Colonic mucosa (tissue), 4 donors: ENCODE measurements around the gene PTPRN2. TPM values are rescaled to one million over a fixed set of nuclear protein-coding genes. Genes with fewer than 3 reads are reported as not detected.

Experiments used
- DNase-seq: peaks from one replicate; pipeline ENCODE4 v3.0.0-alpha.2; 2020
- H3K27ac ChIP-seq: fragments of 200-600 bp; one replicate; pipeline ENCODE4 v1.8.0; 2021
- H3K27me3 ChIP-seq: fragments of 200-600 bp; one replicate; pipeline ENCODE4 v1.8.0; 2021
- H3K36me3 ChIP-seq: fragments of 200-600 bp; one replicate; pipeline ENCODE4 v1.8.0; 2021
- H3K4me1 ChIP-seq: fragments of 200-600 bp; one replicate; pipeline ENCODE4 v1.8.0; 2021; ENCODE audit warnings: mild to moderate bottlenecking
- H3K4me3 ChIP-seq: fragments of 200-600 bp; one replicate; pipeline ENCODE4 v1.8.0; 2021
- H3K9ac ChIP-seq, 2 donors: one replicate each; pipeline ENCODE4 v1.7.0; 2013; ENCODE audit warnings: control low read depth in 2 of 2, low read depth in 2 of 2, low read length in 2 of 2
- H3K9me3 ChIP-seq: fragments of 200-600 bp; one replicate; pipeline ENCODE4 v1.8.0; 2021
- intact Hi-C: fragments of 100-400 bp; cut with DNase I; formaldehyde crosslinking; loops from one replicate; pipeline ENCODE4 v1.14.1; 2022
- total RNA-seq, 2 donors: library from RNA; stranded (reverse); fragmentation: NEBNext Ultra II Directional in 1 of 2; extraction: Animal tissue kit (Norgen Biotek cat#: 25700) in 1 of 2; gene quantifications; one replicate each; pipeline ENCODE4 v1.2.1, GENCODE V29; 2021
- TF ChIP-seq, protein P1 (sequence below): fragments of 200-600 bp; IDR thresholded peaks from one replicate; pipeline ENCODE4 v1.8.0; 2022; ENCODE audit warnings: antibody characterized with exemption, mild to moderate bottlenecking
- donor health status: healthy.
- donor health status: DM: no; HTN: no; CAD: no.
- donor health status: DM: no; HTN: no; CAD: no.

PTPRN2 gene
- total RNA-seq, 2 donors from 2014 or later, result 14.7 to 21.6 TPM

DNA sequence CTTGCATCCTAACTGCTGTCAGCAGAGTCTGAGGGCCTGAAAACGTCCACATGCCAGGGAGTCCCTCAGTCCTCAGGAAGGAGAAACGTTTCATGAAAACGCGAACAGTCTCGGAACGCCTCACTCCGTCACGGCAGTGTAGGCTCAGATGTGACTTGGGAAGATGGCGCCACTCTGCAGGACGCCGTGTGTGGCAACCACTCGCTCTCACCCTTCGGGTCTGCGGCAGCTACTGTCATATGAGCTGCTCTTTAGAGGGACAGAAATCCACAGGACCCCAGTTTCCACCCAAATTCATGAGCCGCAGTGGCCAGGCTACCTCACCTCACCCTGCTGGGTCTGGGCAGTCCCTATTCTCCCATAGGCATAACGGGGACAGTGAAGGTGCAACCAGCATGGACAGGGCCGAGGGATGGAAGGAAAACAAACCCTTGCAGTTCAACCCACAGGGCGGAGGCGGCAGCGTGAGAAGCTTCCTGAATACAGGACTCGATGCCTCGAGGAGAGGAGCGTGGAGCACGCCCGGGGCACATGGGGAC, 812.5 kb downstream of the PTPRN2 start:
- no peak for DNase-seq
- H3K27ac ChIP-seq, result no peak overlapping the region
- intact Hi-C loops, result no loop called here

DNA sequence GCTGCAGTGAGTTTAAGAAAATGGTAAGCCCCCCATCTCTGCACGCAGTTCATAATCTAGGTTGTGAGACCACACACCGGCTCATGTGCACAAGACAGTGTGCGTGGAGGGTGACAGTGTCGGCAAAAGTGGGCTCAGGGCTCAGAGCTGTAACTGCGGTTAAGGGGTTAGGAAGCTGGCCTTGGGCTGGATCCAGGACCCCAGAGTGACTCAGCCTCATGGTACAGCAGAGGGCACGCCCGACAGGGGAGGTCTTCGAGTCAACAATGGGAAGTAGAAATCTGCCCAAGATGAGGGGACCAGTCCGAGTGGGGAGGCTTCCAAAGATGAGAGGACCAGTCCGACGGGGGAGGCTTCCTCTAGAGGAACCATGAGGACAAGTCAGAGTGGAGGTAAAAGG, 813.1 kb downstream of the PTPRN2 start:
- Histone ChIP-seq H3K36me3 (no peaks in the 10 kb centered on the region), H3K9me3 (no peaks in the 10 kb centered on the region), H3K27ac (no peak overlapping the region), H3K27me3 (no peaks in the 10 kb centered on the region), H3K4me1 (no peaks in the 10 kb centered on the region), H3K9ac (no peak overlapping the region), H3K4me3 (no peak overlapping the region)
- intact Hi-C loops, result no loop called here
- DNase-seq, result no peak
- TF ChIP-seq, protein P1, sequence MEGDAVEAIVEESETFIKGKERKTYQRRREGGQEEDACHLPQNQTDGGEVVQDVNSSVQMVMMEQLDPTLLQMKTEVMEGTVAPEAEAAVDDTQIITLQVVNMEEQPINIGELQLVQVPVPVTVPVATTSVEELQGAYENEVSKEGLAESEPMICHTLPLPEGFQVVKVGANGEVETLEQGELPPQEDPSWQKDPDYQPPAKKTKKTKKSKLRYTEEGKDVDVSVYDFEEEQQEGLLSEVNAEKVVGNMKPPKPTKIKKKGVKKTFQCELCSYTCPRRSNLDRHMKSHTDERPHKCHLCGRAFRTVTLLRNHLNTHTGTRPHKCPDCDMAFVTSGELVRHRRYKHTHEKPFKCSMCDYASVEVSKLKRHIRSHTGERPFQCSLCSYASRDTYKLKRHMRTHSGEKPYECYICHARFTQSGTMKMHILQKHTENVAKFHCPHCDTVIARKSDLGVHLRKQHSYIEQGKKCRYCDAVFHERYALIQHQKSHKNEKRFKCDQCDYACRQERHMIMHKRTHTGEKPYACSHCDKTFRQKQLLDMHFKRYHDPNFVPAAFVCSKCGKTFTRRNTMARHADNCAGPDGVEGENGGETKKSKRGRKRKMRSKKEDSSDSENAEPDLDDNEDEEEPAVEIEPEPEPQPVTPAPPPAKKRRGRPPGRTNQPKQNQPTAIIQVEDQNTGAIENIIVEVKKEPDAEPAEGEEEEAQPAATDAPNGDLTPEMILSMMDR, result no peak

More for the DNA sequence above, 812.5 kb downstream of the PTPRN2 start:
- Histone ChIP-seq H3K4me1 (no peaks in the 10 kb centered on the region), H3K36me3 (no peaks in the 10 kb centered on the region), H3K27me3 (no peaks in the 10 kb centered on the region), H3K4me3 (no peak overlapping the region), H3K9me3 (no peaks in the 10 kb centered on the region), H3K9ac (no peak overlapping the region)
- TF ChIP-seq, protein P1, result no peak

DNA sequence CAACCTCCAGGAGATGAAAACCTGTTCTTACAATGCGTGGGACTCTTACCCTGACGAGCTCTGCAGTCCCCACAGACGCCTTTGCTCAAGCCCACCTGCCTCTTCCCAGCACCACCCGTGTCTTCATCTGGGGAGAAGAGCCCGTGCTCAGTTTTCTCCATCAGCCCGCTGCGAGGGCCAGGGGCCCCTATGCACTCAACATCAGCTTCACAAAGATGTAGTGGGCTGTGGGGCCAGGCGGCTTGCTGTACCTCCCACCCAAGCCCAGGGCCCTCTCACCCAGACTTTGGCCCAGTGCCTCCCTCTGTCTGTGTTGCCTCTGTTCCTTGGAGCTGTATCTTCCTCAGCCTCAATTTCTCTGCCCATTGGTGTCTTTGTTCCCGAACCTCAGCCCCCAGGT, 814.3 kb downstream of the PTPRN2 start:
- H3K4me3 ChIP-seq, result no peak overlapping the region
- H3K27me3 ChIP-seq, result no peaks in the 10 kb centered on the region
- no peaks in the 10 kb centered on the region for H3K4me1 ChIP-seq
- no peak overlapping the region for H3K27ac ChIP-seq
- no peaks in the 10 kb centered on the region for H3K36me3 ChIP-seq
- H3K9ac ChIP-seq, result no peak overlapping the region
- DNase-seq, result no peak
- H3K9me3 ChIP-seq, result no peaks in the 10 kb centered on the region
- intact Hi-C loops, result no loop called here
- TF ChIP-seq, protein P1, result no peak

DNA sequence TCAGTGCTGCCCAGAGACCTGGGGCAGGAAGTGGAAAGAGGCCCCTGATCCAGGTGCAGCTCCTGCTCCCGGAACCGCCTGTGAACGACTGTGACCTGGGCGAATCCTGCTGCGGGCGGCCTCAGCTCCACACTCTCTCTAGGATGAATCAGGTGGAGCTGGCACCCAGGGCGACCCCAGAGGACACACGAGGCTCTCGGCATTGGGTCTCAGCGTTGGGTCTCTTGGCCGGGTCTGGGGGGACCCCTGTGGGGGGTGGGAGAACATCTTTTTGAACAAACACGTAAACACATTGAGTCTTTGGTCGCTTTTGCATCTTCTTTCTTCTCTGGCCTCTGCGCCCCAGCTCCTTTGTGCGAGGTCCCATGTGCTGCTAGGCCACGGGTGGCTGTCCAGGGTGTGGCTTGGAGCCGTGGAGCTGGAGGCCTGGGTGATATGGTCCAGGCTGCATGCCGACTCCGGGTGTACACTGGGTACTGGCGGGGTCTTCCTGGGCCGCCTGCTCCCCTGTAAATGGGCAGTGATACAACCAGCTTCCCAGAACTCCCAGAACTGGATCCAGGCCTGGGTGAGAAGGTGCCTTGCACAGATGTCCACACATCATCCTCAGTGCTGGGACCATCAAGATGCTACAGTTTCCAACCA, 815.0 kb downstream of the PTPRN2 start:
- Histone ChIP-seq H3K36me3 (no peaks in the 10 kb centered on the region), H3K27ac (no peak overlapping the region), H3K4me1 (no peaks in the 10 kb centered on the region), H3K27me3 (no peaks in the 10 kb centered on the region), H3K4me3 (no peak overlapping the region), H3K9ac (no peak overlapping the region), H3K9me3 (no peaks in the 10 kb centered on the region)
- TF ChIP-seq, protein P1, result no peak
- no peak for DNase-seq
- intact Hi-C loops, result no loop called here

DNA sequence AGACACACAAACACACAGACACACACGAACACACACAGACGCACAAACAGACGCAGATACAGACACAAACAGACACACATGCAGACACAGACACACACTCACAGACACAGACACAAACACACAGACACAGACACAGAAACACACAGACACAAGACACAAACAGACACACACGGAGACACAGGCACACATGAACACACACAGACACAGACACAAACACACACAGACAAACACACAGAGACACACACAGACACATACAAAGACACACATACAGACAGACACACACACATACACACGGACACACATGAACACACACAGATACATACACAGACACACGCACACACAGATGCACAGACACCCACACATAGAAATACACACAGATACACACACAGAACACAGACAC, 815.9 kb downstream of the PTPRN2 start:
- Histone ChIP-seq H3K27ac (no peak overlapping the region), H3K27me3 (no peaks in the 10 kb centered on the region), H3K36me3 (no peaks in the 10 kb centered on the region), H3K4me3 (no peak overlapping the region), H3K9me3 (no peaks in the 10 kb centered on the region), H3K9ac (no peak overlapping the region), H3K4me1 (no peaks in the 10 kb centered on the region)
- intact Hi-C loops, result no loop called here
- DNase-seq, result no peak
- TF ChIP-seq, protein P1, result no peak
